ENCODE results near the gene STRIT1. TPM values are rescaled to one million over a fixed set of nuclear protein-coding genes. Genes with fewer than 3 reads are reported as not detected.
"Not testable (repeated sequence)": the region's sequence is repeated elsewhere in the genome, so short reads cannot be mapped to it uniquely, and the experiment has no call there.

Gene STRIT1
- total RNA-seq, 2 experiments from 2014 or later, result not detected

GRCh38 chr3:155282385-155283091 is 10.9 kb downstream of the STRIT1 start:
- CTCF ChIA-PET (ENCODE audit: unreplicated experiment), result no interaction called here
- no TSS peak for BruUV-seq (replicated peaks)

GRCh38 chr3:155281912-155282311 is 11.6 kb downstream of the STRIT1 start:
- POLR2A ChIA-PET, result no interaction called here
- H3K27ac ChIP-seq (ENCODE audit: low read depth, low read length, poor library complexity, severe bottlenecking), result no peak overlapping the region
- intact Hi-C loops (cut with micrococcal nuclease; ENCODE audit: unreplicated experiment), result no loop called here
- H3K4me3 ChIP-seq (ENCODE audit: low read depth, low read length, poor library complexity, severe bottlenecking), result no peak overlapping the region
- BruUV-seq (replicated peaks), result no TSS peak
- H3K9me2 ChIP-seq (ENCODE audit: insufficient read depth, low read length), result no peaks in the 10 kb centered on the region
- CTCF ChIA-PET (ENCODE audit: unreplicated experiment), result no interaction called here
- no peaks in the 10 kb centered on the region for H3K36me3 ChIP-seq (ENCODE audit: insufficient read depth, low read length)
- no peak for DNase-seq (ENCODE audit: low spot score)
- no peak overlapping the region for H3K4me2 ChIP-seq (ENCODE audit: low read length)
- H2AFZ ChIP-seq (ENCODE audit: low read length), result peak overlapping the region; percentile 41; the same call in 1 of the 2 replicates
- H3K4me1 ChIP-seq (ENCODE audit: insufficient read depth, low read length, poor library complexity, severe bottlenecking), result peaks cover 7% of the 10 kb centered on the region
- no peaks in the 10 kb centered on the region for H3K9me3 ChIP-seq (ENCODE audit: low read length)
- no peak for TF ChIP-seq EZH2phosphoT487 (IDR thresholded peaks at IDR 0.05; ENCODE audit: borderline replicate concordance, low read depth, low read length)
- TF ChIP-seq CTCF (conservative IDR thresholded peaks at IDR 0.05; ENCODE audit: low read length), result no peak
- no peaks in the 10 kb centered on the region for H3K79me2 ChIP-seq (ENCODE audit: insufficient read depth, low read depth, low read length)
- H4K20me1 ChIP-seq (ENCODE audit: insufficient read depth, low read length), result no peaks in the 10 kb centered on the region

More at GRCh38 chr3:155282385-155283091, 10.9 kb downstream of the STRIT1 start:
- DNase-seq (ENCODE audit: low spot score), result no peak
- Histone ChIP-seq H3K4me3 (ENCODE audit: low read depth, low read length, poor library complexity, severe bottlenecking) (no peak overlapping the region), H3K27ac (ENCODE audit: low read depth, low read length, poor library complexity, severe bottlenecking) (no peak overlapping the region), H3K4me2 (ENCODE audit: low read length) (no peak overlapping the region), H3K79me2 (ENCODE audit: insufficient read depth, low read depth, low read length) (no peaks in the 10 kb centered on the region), H3K36me3 (ENCODE audit: insufficient read depth, low read length) (no peaks in the 10 kb centered on the region), H2AFZ (ENCODE audit: low read length) (peak overlapping the region; percentile 41; the same call in 1 of the 2 replicates), H3K4me1 (ENCODE audit: insufficient read depth, low read length, poor library complexity, severe bottlenecking) (peaks cover 7% of the 10 kb centered on the region), H4K20me1 (ENCODE audit: insufficient read depth, low read length) (no peaks in the 10 kb centered on the region), H3K9me3 (ENCODE audit: low read length) (no peaks in the 10 kb centered on the region), H3K9me2 (ENCODE audit: insufficient read depth, low read length) (no peaks in the 10 kb centered on the region)
- intact Hi-C loops (cut with micrococcal nuclease; ENCODE audit: unreplicated experiment), result no loop called here
- POLR2A ChIA-PET, result no interaction called here
- TF ChIP-seq CTCF (conservative IDR thresholded peaks at IDR 0.05; ENCODE audit: low read length), result no peak

GRCh38 chr3:155276089-155276488 is 17.4 kb downstream of the STRIT1 start:
- BruUV-seq (replicated peaks); DNase-seq (ENCODE audit: low spot score); H3K4me2 ChIP-seq (ENCODE audit: low read length); H3K36me3 ChIP-seq (ENCODE audit: insufficient read depth, low read length); POLR2A ChIA-PET; H3K27ac ChIP-seq (ENCODE audit: low read depth, low read length, poor library complexity, severe bottlenecking); H3K4me1 ChIP-seq (ENCODE audit: insufficient read depth, low read length, poor library complexity, severe bottlenecking); CTCF ChIA-PET (ENCODE audit: unreplicated experiment); H3K9me2 ChIP-seq (ENCODE audit: insufficient read depth, low read length); H4K20me1 ChIP-seq (ENCODE audit: insufficient read depth, low read length); H3K4me3 ChIP-seq (ENCODE audit: low read depth, low read length, poor library complexity, severe bottlenecking); H3K79me2 ChIP-seq (ENCODE audit: insufficient read depth, low read depth, low read length); H2AFZ ChIP-seq (ENCODE audit: low read length); H3K9me3 ChIP-seq (ENCODE audit: low read length); intact Hi-C loops (cut with micrococcal nuclease; ENCODE audit: unreplicated experiment): not testable (repeated sequence)

- DNase-seq (ENCODE audit: low spot score); BruUV-seq (replicated peaks); POLR2A ChIA-PET; H3K4me3 ChIP-seq (ENCODE audit: low read depth, low read length, poor library complexity, severe bottlenecking); H3K4me2 ChIP-seq (ENCODE audit: low read length); H3K9me3 ChIP-seq (ENCODE audit: low read length); H3K4me1 ChIP-seq (ENCODE audit: insufficient read depth, low read length, poor library complexity, severe bottlenecking); H3K27ac ChIP-seq (ENCODE audit: low read depth, low read length, poor library complexity, severe bottlenecking); intact Hi-C loops (cut with micrococcal nuclease; ENCODE audit: unreplicated experiment); H2AFZ ChIP-seq (ENCODE audit: low read length); H3K79me2 ChIP-seq (ENCODE audit: insufficient read depth, low read depth, low read length); CTCF ChIA-PET (ENCODE audit: unreplicated experiment); H3K36me3 ChIP-seq (ENCODE audit: insufficient read depth, low read length); H3K9me2 ChIP-seq (ENCODE audit: insufficient read depth, low read length); H4K20me1 ChIP-seq (ENCODE audit: insufficient read depth, low read length): not testable (repeated sequence)
Observed at GRCh38 chr3:155275159-155275754, 18.2 kb downstream of the STRIT1 start.

GRCh38 chr3:155274435-155274834 is 19.0 kb downstream of the STRIT1 start:
- H3K79me2 ChIP-seq (ENCODE audit: insufficient read depth, low read depth, low read length); DNase-seq (ENCODE audit: low spot score); H3K4me3 ChIP-seq (ENCODE audit: low read depth, low read length, poor library complexity, severe bottlenecking); POLR2A ChIA-PET; H3K36me3 ChIP-seq (ENCODE audit: insufficient read depth, low read length); H3K9me3 ChIP-seq (ENCODE audit: low read length); H3K27ac ChIP-seq (ENCODE audit: low read depth, low read length, poor library complexity, severe bottlenecking); CTCF ChIA-PET (ENCODE audit: unreplicated experiment); H2AFZ ChIP-seq (ENCODE audit: low read length); H4K20me1 ChIP-seq (ENCODE audit: insufficient read depth, low read length); BruUV-seq (replicated peaks); intact Hi-C loops (cut with micrococcal nuclease; ENCODE audit: unreplicated experiment); H3K4me1 ChIP-seq (ENCODE audit: insufficient read depth, low read length, poor library complexity, severe bottlenecking); H3K9me2 ChIP-seq (ENCODE audit: insufficient read depth, low read length); H3K4me2 ChIP-seq (ENCODE audit: low read length): not testable (repeated sequence)

Measured in OCI-LY7 (cell line).